ENCODE results near the gene MCFD2. TPM values are rescaled to one million over a fixed set of nuclear protein-coding genes. Genes with fewer than 3 reads are reported as not detected.

The MCFD2 gene
- total and polyA plus RNA-seq, 12 donors = 29.6 to 695 (median 304) TPM

GRCh38 chr2:46929612-46930011 lies 14.0 kb upstream of the MCFD2 start:
- intact Hi-C loops (cut with DNase I) = loop anchor here in 1 of 2 donors (10.0 kb wide), 1 partner anchor 395 kb away; no protein-coding TSS in a partner anchor
- Histone ChIP-seq H3K9me3 (replicated peaks in 1 of 3) (peaks cover 0 to 5% (median 0%) of the 10 kb centered on the region in 3 donors), H3K27ac (no peak overlapping the region), H3K27me3 (no peaks in the 10 kb centered on the region), H3K36me3 (replicated peaks in 1 of 2) (no peaks in the 10 kb centered on the region), H3K4me1 (replicated peaks in 1 of 2) (peaks cover 0 to 5% of the 10 kb centered on the region in 2 donors), H3K4me3 (no peak overlapping the region)
- no peak for DNase-seq
- TF ChIP-seq POLR2A (IDR thresholded peaks at IDR 0.05) = no peak
- no peak for TF ChIP-seq CTCF (IDR thresholded peaks at IDR 0.05)
- 96 to 98% (median 97%) methylated on average over 1 of the region's 1 CpG for WGBS, 4 donors

- Histone ChIP-seq H3K4me3 (no peak overlapping the region), H3K4me1 (replicated peaks in 1 of 2) (no peaks in the 10 kb centered on the region), H3K27me3 (no peaks in the 10 kb centered on the region), H3K36me3 (replicated peaks in 1 of 2) (no peaks in the 10 kb centered on the region), H3K27ac (no peak overlapping the region), H3K9me3 (replicated peaks in 1 of 3) (peaks cover 0 to 5% (median 0%) of the 10 kb centered on the region in 3 donors)
- no peak for TF ChIP-seq POLR2A (IDR thresholded peaks at IDR 0.05)
- intact Hi-C loops (cut with DNase I) = loop anchor here in 1 of 2 donors (10.0 kb wide), 1 partner anchor 398 kb away; no protein-coding TSS in a partner anchor
- 89 to 97% (median 95%) methylated on average over 2 of the region's 2 CpGs for WGBS, 4 donors
- no peak for DNase-seq
Measured at GRCh38 chr2:46926863-46927262, 11.3 kb upstream of the MCFD2 start.

GRCh38 chr2:46925474-46926351 lies 10.1 kb upstream of the MCFD2 start:
- Histone ChIP-seq H3K4me3 (no peak overlapping the region), H3K36me3 (replicated peaks in 1 of 2) (no peaks in the 10 kb centered on the region), H3K9me3 (replicated peaks in 1 of 3) (peaks cover 0 to 5% (median 0%) of the 10 kb centered on the region in 3 donors), H3K27me3 (no peaks in the 10 kb centered on the region), H3K4me1 (replicated peaks in 1 of 2) (no peaks in the 10 kb centered on the region), H3K27ac (no peak overlapping the region)
- intact Hi-C loops (cut with DNase I) = loop anchor here in 1 of 2 donors (10.0 kb wide), 1 partner anchor 399 kb away; no protein-coding TSS in a partner anchor
- WGBS, 4 donors = 87 to 90% (median 89%) methylated on average over 6 of the region's 6 CpGs
- DNase-seq = no peak
- TF ChIP-seq POLR2A (IDR thresholded peaks at IDR 0.05) = no peak
- TF ChIP-seq CTCF (IDR thresholded peaks at IDR 0.05) = no peak

GRCh38 chr2:46924608-46925007 lies 9.0 kb upstream of the MCFD2 start:
- WGBS, 4 donors = 90 to 96% (median 93%) methylated on average over 5 of the region's 5 CpGs
- Histone ChIP-seq H3K9me3 (replicated peaks in 1 of 3) (peaks cover 0 to 5% (median 0%) of the 10 kb centered on the region in 3 donors), H3K4me3 (no peak overlapping the region), H3K27me3 (no peaks in the 10 kb centered on the region), H3K36me3 (replicated peaks in 1 of 2) (no peaks in the 10 kb centered on the region), H3K27ac (no peak overlapping the region), H3K4me1 (replicated peaks in 1 of 2) (no peaks in the 10 kb centered on the region)
- TF ChIP-seq POLR2A (IDR thresholded peaks at IDR 0.05) (no peak), CTCF (IDR thresholded peaks at IDR 0.05) (no peak)
- intact Hi-C loops (cut with DNase I) = loop anchor here in 1 of 2 donors (10.0 kb wide), 1 partner anchor 400 kb away; no protein-coding TSS in a partner anchor
- no peak for DNase-seq

Measured in adrenal gland (tissue), 12 donors.